AG04449 (cell line): ENCODE measurements around the gene ANKRD33B.

ENCODE experiments used
- CTCF ChIA-PET: fragments of 350-600 bp; formaldehyde crosslinking; extraction: SDS; loops from one replicate; lab custom pipeline; 2021; ENCODE audit warnings: antibody characterized with exemption; lab: Yijun Ruan, JAX
- POLR2A ChIA-PET: fragments of 400-600, 350-600 bp; formaldehyde crosslinking; extraction: SDS; loops from one replicate; lab custom pipeline; 2020; ENCODE audit warnings: antibody characterized with exemption, inconsistent platforms; lab: Yijun Ruan, JAX
- DNase-seq: peaks from one replicate; pipeline ENCODE4 v3.0.0-alpha.2; 2010; ENCODE audit warnings: low read depth, low spot score
- H3K4me3 ChIP-seq: 2 replicates; pipeline ENCODE4 v1.5.1; 2011; ENCODE audit warnings: low read depth, mild to moderate bottlenecking, control low read depth, low read length
- TF ChIP-seq, protein P1 (sequence below): IDR thresholded peaks from one replicate; pipeline ENCODE4 v1.5.1; 2011; ENCODE audit warnings: mild to moderate bottlenecking, moderate library complexity, low read length, control low read depth, inconsistent platforms; ENCODE audit not compliant: insufficient read depth; ENCODE audit errors: missing control alignments

The ANKRD33B gene

DNA sequence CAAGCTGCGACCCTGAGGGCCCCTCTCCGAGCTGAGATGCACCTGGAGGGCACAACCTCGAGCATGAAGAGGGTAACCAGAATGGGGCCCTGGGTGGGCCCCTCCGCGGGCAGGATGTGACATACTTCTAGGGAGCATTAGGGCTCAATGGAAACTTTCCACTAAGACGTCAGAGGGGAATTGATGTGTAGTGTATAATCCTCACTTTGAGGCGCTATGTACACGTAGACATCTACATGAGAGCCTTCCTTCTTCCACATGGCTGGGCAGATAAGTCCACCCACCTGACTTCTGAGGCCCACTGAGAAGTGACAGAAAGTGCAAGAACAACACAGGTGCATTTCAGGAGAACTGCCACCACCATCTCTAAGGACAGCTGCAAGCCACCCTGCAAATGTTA, 136.1 kb downstream of the ANKRD33B start:
- no peak for DNase-seq
- POLR2A ChIA-PET = no interaction called here

DNA sequence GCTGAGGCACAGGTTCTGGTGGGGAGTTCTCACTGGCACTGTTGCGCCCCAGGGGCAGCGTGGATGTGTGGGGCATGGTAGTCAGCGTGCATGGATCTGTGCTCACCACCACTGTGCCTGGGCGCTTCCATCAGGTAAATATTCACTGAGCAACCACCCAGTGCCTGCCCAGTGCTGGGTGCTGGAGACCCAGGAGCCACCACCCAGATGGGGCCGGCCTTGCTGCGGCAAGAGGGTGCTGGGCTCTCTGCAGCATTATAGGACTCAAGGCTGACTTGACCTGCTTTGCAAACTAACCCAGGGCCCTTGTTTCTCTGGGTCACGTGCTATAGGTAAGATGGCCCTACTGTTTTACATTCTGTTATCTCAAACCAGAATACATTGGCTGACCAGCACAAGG, 136.6 kb downstream of the ANKRD33B start:
- no peak for DNase-seq
- ChIA-PET POLR2A (no interaction called here), CTCF (interaction anchor here (1.7 to 6.5 kb wide), 4 partner anchors 9 to 159 kb away, joined by 7 to 50 read pairs (median 13); no protein-coding TSS in a partner anchor)
- TF ChIP-seq, protein P1, sequence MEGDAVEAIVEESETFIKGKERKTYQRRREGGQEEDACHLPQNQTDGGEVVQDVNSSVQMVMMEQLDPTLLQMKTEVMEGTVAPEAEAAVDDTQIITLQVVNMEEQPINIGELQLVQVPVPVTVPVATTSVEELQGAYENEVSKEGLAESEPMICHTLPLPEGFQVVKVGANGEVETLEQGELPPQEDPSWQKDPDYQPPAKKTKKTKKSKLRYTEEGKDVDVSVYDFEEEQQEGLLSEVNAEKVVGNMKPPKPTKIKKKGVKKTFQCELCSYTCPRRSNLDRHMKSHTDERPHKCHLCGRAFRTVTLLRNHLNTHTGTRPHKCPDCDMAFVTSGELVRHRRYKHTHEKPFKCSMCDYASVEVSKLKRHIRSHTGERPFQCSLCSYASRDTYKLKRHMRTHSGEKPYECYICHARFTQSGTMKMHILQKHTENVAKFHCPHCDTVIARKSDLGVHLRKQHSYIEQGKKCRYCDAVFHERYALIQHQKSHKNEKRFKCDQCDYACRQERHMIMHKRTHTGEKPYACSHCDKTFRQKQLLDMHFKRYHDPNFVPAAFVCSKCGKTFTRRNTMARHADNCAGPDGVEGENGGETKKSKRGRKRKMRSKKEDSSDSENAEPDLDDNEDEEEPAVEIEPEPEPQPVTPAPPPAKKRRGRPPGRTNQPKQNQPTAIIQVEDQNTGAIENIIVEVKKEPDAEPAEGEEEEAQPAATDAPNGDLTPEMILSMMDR = no peak
- no peak overlapping the region for H3K4me3 ChIP-seq

More for the DNA sequence above, 136.1 kb downstream of the ANKRD33B start:
- no peak overlapping the region for H3K4me3 ChIP-seq
- TF ChIP-seq, protein P1 = no peak
- CTCF ChIA-PET = interaction anchor here (0.6 to 6.5 kb wide), 3 partner anchors 9 to 1985 kb away, joined by 4 to 50 read pairs (median 6); no protein-coding TSS in a partner anchor

DNA sequence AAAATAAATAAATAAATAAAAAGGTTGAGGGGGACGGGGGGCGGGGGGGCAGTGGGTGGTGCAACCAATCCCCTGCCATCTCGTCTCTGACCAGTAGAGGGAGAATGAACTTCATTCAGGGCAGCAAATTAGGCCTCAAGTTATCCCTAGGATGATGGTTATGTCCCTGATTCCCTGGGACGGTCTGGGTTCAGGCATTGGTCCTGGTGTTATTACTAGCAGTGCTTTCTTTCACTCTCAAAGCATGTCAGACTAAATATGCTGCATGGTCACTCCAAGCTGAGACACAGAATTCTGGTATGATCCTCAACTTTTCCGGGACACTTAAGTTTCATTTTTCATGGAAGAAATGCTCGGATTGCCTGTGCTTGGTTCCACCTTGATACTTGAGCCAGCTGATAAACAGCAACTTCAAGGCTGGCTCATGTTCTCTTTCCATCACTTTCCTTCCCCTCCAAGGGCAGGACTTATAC, 137.7 kb downstream of the ANKRD33B start:
- CTCF ChIA-PET = interaction anchor here (0.8 to 6.5 kb wide), 16 partner anchors 10 to 481 kb away, joined by 3 to 50 read pairs (median 6); no protein-coding TSS in a partner anchor
- DNase-seq = no peak
- POLR2A ChIA-PET = interaction anchor here (1.4 kb wide), 1 partner anchor 9 kb away, joined by 5 read pairs; no protein-coding TSS in a partner anchor
- TF ChIP-seq, protein P1 = peak; percentile 55
- H3K4me3 ChIP-seq = no peak overlapping the region

DNA sequence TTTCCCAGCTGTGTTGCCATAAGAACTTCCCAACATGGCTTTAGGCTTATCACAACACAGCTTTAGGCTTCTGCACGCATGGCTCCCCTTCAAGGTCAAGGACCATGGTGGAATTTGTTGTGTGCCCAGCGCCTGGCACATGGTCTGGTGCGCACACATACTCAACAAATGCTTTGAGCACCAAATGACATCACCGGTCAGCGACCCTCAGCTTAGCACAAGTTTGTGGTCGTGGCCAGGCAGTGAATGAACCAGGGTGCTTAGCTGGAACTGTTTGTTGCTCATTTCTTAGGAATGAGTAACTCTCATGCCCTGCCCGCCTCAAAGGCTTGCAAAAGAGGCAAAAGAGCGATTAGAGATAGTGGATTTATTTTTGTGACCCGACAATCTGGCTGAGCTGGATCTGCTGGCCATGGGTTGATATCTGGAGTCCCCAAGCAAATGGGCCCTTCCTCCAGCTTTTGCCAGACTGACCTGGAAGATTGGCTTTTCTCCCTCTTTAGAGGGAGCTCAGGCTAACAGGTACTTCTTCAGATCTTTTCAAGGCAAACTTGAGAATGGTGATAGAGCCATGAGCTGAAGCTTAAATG, 138.3 kb downstream of the ANKRD33B start:
- H3K4me3 ChIP-seq = no peak overlapping the region
- POLR2A ChIA-PET = interaction anchor here (1.4 kb wide), 2 partner anchors 10 to 23 kb away, joined by 5 to 6 read pairs; no protein-coding TSS in a partner anchor
- peak; percentile 71 for DNase-seq
- TF ChIP-seq, protein P1 = no peak
- CTCF ChIA-PET = interaction anchor here (0.8 to 6.5 kb wide), 18 partner anchors 11 to 481 kb away, joined by 3 to 50 read pairs (median 5); no protein-coding TSS in a partner anchor

DNA sequence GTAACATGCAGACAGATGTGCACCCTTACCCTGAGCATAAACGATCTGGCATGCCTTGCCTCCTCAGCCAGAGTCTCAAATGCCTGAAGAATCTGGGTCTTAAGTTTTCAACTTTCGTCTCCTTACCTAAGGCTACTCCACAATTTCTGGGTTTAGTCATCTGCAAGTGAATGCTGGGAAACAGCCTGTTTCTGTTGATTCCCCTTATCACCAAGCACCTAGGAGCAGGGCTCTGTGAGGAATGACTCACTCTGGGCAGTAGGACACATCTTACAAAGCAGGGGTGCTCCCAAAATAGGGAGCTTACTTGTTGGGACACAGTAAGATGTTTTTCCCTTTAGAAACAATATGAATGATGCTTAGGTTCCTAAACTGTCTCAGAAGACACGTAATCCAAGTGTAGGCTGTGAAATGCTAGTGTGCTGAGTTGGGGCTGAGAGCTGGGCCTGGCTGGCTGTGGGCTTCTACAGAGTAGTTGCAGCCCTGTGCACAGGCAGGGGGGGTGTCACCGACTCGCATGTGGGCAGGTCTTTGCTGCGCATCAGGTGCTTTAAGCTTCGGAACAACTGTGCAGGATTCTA, 139.1 kb downstream of the ANKRD33B start:
- no peak overlapping the region for H3K4me3 ChIP-seq
- CTCF ChIA-PET = interaction anchor here (0.8 to 6.5 kb wide), 14 partner anchors 8 to 480 kb away, joined by 3 to 50 read pairs (median 6); no protein-coding TSS in a partner anchor
- POLR2A ChIA-PET = interaction anchor here (1.4 kb wide), 2 partner anchors 11 to 22 kb away, joined by 5 to 6 read pairs; no protein-coding TSS in a partner anchor
- no peak for DNase-seq
- TF ChIP-seq, protein P1 = no peak

DNA sequence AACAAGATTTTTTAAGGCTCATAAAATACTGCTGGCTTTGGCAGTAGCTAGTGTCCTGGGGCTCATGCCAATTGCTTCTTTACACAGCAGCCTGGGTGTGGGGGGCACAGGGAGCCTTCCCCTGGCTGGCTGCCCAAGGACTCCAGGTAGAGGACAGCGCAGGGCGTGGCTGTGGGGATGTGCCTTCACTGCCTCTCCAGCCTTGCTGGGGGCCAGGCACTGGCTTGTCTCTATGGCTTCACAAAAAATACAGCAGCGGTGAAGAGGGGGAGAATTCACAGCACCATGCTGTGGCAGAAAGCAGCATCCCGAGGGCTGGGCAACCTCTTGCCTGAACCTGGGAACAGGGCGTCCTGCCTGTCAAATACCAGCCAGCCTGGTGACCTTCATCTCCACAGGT, 139.8 kb downstream of the ANKRD33B start:
- POLR2A ChIA-PET = interaction anchor here (0.7 to 1.4 kb wide), 2 partner anchors 14 to 21 kb away, joined by 3 to 6 read pairs; no protein-coding TSS in a partner anchor
- no peak overlapping the region for H3K4me3 ChIP-seq
- no peak for DNase-seq
- CTCF ChIA-PET = interaction anchor here (0.8 to 6.5 kb wide), 9 partner anchors 8 to 252 kb away, joined by 4 to 50 read pairs (median 10); no protein-coding TSS in a partner anchor
- TF ChIP-seq, protein P1 = no peak
